ENCODE results near the gene ZNF768. TPM values are rescaled to one million over a fixed set of nuclear protein-coding genes. Genes with fewer than 3 reads are reported as not detected.

ZNF768 gene
- total and polyA plus RNA-seq, 2 donors, result 10.5 to 20.4 TPM

- Histone ChIP-seq H3K4me3 (ENCODE audit: low read length in 2 of 2) (peak overlapping the region; percentile 73 to 86), H3K4me1 (ENCODE audit: control insufficient read depth in 2 of 2, insufficient read depth in 2 of 2, low read length in 2 of 2) (peaks cover 12 to 35% of the 10 kb centered on the region in 2 donors), H3K36me3 (ENCODE audit: control insufficient read depth in 2 of 2, insufficient read depth in 2 of 2, low read length in 1 of 2) (peaks cover 22 to 27% of the 10 kb centered on the region in 2 donors), H3K27ac (ENCODE audit: low read depth in 1 of 2, low read length in 1 of 2) (peak overlapping the region; percentile 92 to 97), H3K9me3 (ENCODE audit: control insufficient read depth in 2 of 2, insufficient read depth in 1 of 2, low read length in 1 of 2) (peaks cover 0 to 5% of the 10 kb centered on the region in 2 donors), H3K27me3 (ENCODE audit: control insufficient read depth in 2 of 2, insufficient read depth in 1 of 2, low read length in 1 of 2) (peaks cover 0 to 9% of the 10 kb centered on the region in 2 donors)
- no peak for DNase-seq (ENCODE audit: low read depth in 6 of 9, low spot score in 9 of 9)
- WGBS, result 95% methylated on average over 21 of the region's 21 CpGs
These were observed 32.5 kb upstream of the ZNF768 start for GRCh38 chr16:30558789-30559377.

- Histone ChIP-seq H3K27ac (ENCODE audit: low read depth in 1 of 2, low read length in 1 of 2) (peak within 1 kb of the TSS; percentile 92 to 97), H3K4me3 (ENCODE audit: low read length in 2 of 2) (peak within 1 kb of the TSS; percentile 73 to 86), H3K36me3 (ENCODE audit: control insufficient read depth in 2 of 2, insufficient read depth in 2 of 2, low read length in 1 of 2) (peaks cover 25 to 33% of the 10 kb centered on the region in 2 donors), H3K27me3 (ENCODE audit: control insufficient read depth in 2 of 2, insufficient read depth in 1 of 2, low read length in 1 of 2) (peaks cover 0 to 9% of the 10 kb centered on the region in 2 donors), H3K9me3 (ENCODE audit: control insufficient read depth in 2 of 2, insufficient read depth in 1 of 2, low read length in 1 of 2) (peaks cover 0 to 5% of the 10 kb centered on the region in 2 donors), H3K4me1 (ENCODE audit: control insufficient read depth in 2 of 2, insufficient read depth in 2 of 2, low read length in 2 of 2) (peaks cover 12 to 39% of the 10 kb centered on the region in 2 donors)
- under 1% methylated on average over 74 of the region's 74 CpGs for WGBS
- peak; percentile 76 to 97 (median 87) for DNase-seq (ENCODE audit: low read depth in 6 of 9, low spot score in 9 of 9)
These were observed 31.8 kb upstream of the ZNF768 start, which contains the start of gene ZNF764 for GRCh38 chr16:30557957-30558788. TSS of gene ZNF764 (minus strand) at chr16:30558374. CDS start at chr16:30558182, 192 bp downstream.

- Histone ChIP-seq H3K36me3 (ENCODE audit: control insufficient read depth in 2 of 2, insufficient read depth in 2 of 2, low read length in 1 of 2) (peaks cover 30 to 38% of the 10 kb centered on the region in 2 donors), H3K27ac (ENCODE audit: low read depth in 1 of 2, low read length in 1 of 2) (peak overlapping the region; percentile 92 to 97), H3K27me3 (ENCODE audit: control insufficient read depth in 2 of 2, insufficient read depth in 1 of 2, low read length in 1 of 2) (peaks cover 0 to 9% of the 10 kb centered on the region in 2 donors), H3K4me3 (ENCODE audit: low read length in 2 of 2) (peak overlapping the region; percentile 73 to 86), H3K4me1 (ENCODE audit: control insufficient read depth in 2 of 2, insufficient read depth in 2 of 2, low read length in 2 of 2) (peaks cover 12 to 44% of the 10 kb centered on the region in 2 donors), H3K9me3 (ENCODE audit: control insufficient read depth in 2 of 2, insufficient read depth in 1 of 2, low read length in 1 of 2) (peaks cover 0 to 5% of the 10 kb centered on the region in 2 donors)
- DNase-seq (ENCODE audit: low read depth in 6 of 9, low spot score in 9 of 9), result no peak
- 3% methylated on average over 17 of the region's 17 CpGs for WGBS
These were observed 31.3 kb upstream of the ZNF768 start for GRCh38 chr16:30557707-30557956.

GRCh38 chr16:30556125-30556473, 29.7 kb upstream of the ZNF768 start:
- no peak overlapping the region for H3K4me3 ChIP-seq (ENCODE audit: low read length in 2 of 2)
- H3K27ac ChIP-seq (ENCODE audit: low read depth in 1 of 2, low read length in 1 of 2), result no peak overlapping the region

GRCh38 chr16:30555315-30556124, 29.2 kb upstream of the ZNF768 start:
- H3K36me3 ChIP-seq (ENCODE audit: control insufficient read depth in 2 of 2, insufficient read depth in 2 of 2, low read length in 1 of 2), result peaks cover 32 to 41% of the 10 kb centered on the region in 2 donors
- H3K4me3 ChIP-seq (ENCODE audit: low read length in 2 of 2), result no peak overlapping the region
- H3K27me3 ChIP-seq (ENCODE audit: control insufficient read depth in 2 of 2, insufficient read depth in 1 of 2, low read length in 1 of 2), result peaks cover 0 to 2% of the 10 kb centered on the region in 2 donors
- no peak overlapping the region for H3K27ac ChIP-seq (ENCODE audit: low read depth in 1 of 2, low read length in 1 of 2)
- WGBS, result 98% methylated on average over 69 of the region's 69 CpGs
- no peak for DNase-seq (ENCODE audit: low read depth in 6 of 9, low spot score in 9 of 9)
- peaks cover 8 to 50% of the 10 kb centered on the region in 2 donors for H3K4me1 ChIP-seq (ENCODE audit: control insufficient read depth in 2 of 2, insufficient read depth in 2 of 2, low read length in 2 of 2)
- peaks cover 0 to 8% of the 10 kb centered on the region in 2 donors for H3K9me3 ChIP-seq (ENCODE audit: control insufficient read depth in 2 of 2, insufficient read depth in 1 of 2, low read length in 1 of 2)

More at GRCh38 chr16:30556125-30556473, 29.7 kb upstream of the ZNF768 start:
- 93% methylated on average over 10 of the region's 10 CpGs for WGBS
- peaks cover 10 to 52% of the 10 kb centered on the region in 2 donors for H3K4me1 ChIP-seq (ENCODE audit: control insufficient read depth in 2 of 2, insufficient read depth in 2 of 2, low read length in 2 of 2)
- DNase-seq (ENCODE audit: low read depth in 6 of 9, low spot score in 9 of 9), result no peak
- peaks cover 0 to 8% of the 10 kb centered on the region in 2 donors for H3K9me3 ChIP-seq (ENCODE audit: control insufficient read depth in 2 of 2, insufficient read depth in 1 of 2, low read length in 1 of 2)
- peaks cover 32 to 41% of the 10 kb centered on the region in 2 donors for H3K36me3 ChIP-seq (ENCODE audit: control insufficient read depth in 2 of 2, insufficient read depth in 2 of 2, low read length in 1 of 2)
- H3K27me3 ChIP-seq (ENCODE audit: control insufficient read depth in 2 of 2, insufficient read depth in 1 of 2, low read length in 1 of 2), result peaks cover 0 to 4% of the 10 kb centered on the region in 2 donors

- DNase-seq (ENCODE audit: low read depth in 6 of 9, low spot score in 9 of 9), result no peak
- Histone ChIP-seq H3K4me1 (ENCODE audit: control insufficient read depth in 2 of 2, insufficient read depth in 2 of 2, low read length in 2 of 2) (peaks cover 8 to 50% of the 10 kb centered on the region in 2 donors), H3K36me3 (ENCODE audit: control insufficient read depth in 2 of 2, insufficient read depth in 2 of 2, low read length in 1 of 2) (peaks cover 32 to 41% of the 10 kb centered on the region in 2 donors), H3K9me3 (ENCODE audit: control insufficient read depth in 2 of 2, insufficient read depth in 1 of 2, low read length in 1 of 2) (peaks cover 0 to 8% of the 10 kb centered on the region in 2 donors), H3K27ac (ENCODE audit: low read depth in 1 of 2, low read length in 1 of 2) (no peak overlapping the region), H3K4me3 (ENCODE audit: low read length in 2 of 2) (no peak overlapping the region), H3K27me3 (ENCODE audit: control insufficient read depth in 2 of 2, insufficient read depth in 1 of 2, low read length in 1 of 2) (no peaks in the 10 kb centered on the region)
- 97% methylated on average over 18 of the region's 18 CpGs for WGBS
These were observed 28.4 kb upstream of the ZNF768 start for GRCh38 chr16:30554557-30555314.

GRCh38 chr16:30553393-30553899, 27.1 kb upstream of the ZNF768 start:
- Histone ChIP-seq H3K27me3 (ENCODE audit: control insufficient read depth in 2 of 2, insufficient read depth in 1 of 2, low read length in 1 of 2) (no peaks in the 10 kb centered on the region), H3K4me3 (ENCODE audit: low read length in 2 of 2) (no peak overlapping the region), H3K9me3 (ENCODE audit: control insufficient read depth in 2 of 2, insufficient read depth in 1 of 2, low read length in 1 of 2) (peaks cover 0 to 4% of the 10 kb centered on the region in 2 donors), H3K36me3 (ENCODE audit: control insufficient read depth in 2 of 2, insufficient read depth in 2 of 2, low read length in 1 of 2) (peaks cover 32 to 41% of the 10 kb centered on the region in 2 donors), H3K4me1 (ENCODE audit: control insufficient read depth in 2 of 2, insufficient read depth in 2 of 2, low read length in 2 of 2) (peaks cover 8 to 44% of the 10 kb centered on the region in 2 donors), H3K27ac (ENCODE audit: low read depth in 1 of 2, low read length in 1 of 2) (no peak overlapping the region)
- no peak for DNase-seq (ENCODE audit: low read depth in 6 of 9, low spot score in 9 of 9)
- 97% methylated on average over 2 of the region's 2 CpGs for WGBS

GRCh38 chr16:30552956-30553355, 26.6 kb upstream of the ZNF768 start:
- Histone ChIP-seq H3K9me3 (ENCODE audit: control insufficient read depth in 2 of 2, insufficient read depth in 1 of 2, low read length in 1 of 2) (peaks cover 0 to 4% of the 10 kb centered on the region in 2 donors), H3K36me3 (ENCODE audit: control insufficient read depth in 2 of 2, insufficient read depth in 2 of 2, low read length in 1 of 2) (peaks cover 32 to 41% of the 10 kb centered on the region in 2 donors), H3K27ac (ENCODE audit: low read depth in 1 of 2, low read length in 1 of 2) (no peak overlapping the region), H3K27me3 (ENCODE audit: control insufficient read depth in 2 of 2, insufficient read depth in 1 of 2, low read length in 1 of 2) (no peaks in the 10 kb centered on the region), H3K4me1 (ENCODE audit: control insufficient read depth in 2 of 2, insufficient read depth in 2 of 2, low read length in 2 of 2) (peaks cover 8 to 43% of the 10 kb centered on the region in 2 donors), H3K4me3 (ENCODE audit: low read length in 2 of 2) (no peak overlapping the region)
- DNase-seq (ENCODE audit: low read depth in 6 of 9, low spot score in 9 of 9), result no peak
- 98% methylated on average over 4 of the region's 4 CpGs for WGBS
